IMR-90 (cell line): ENCODE data around the gene S100A6. TPM values are rescaled to one million over a fixed set of nuclear protein-coding genes. Genes with fewer than 3 reads are reported as not detected.

Experiments
- ATAC-seq: fragments of 200-7000 bp; cut with Tn5 transposase; 2 replicates; pipeline ENCODE4 v1.9.1; 2020; ENCODE audit warnings: low read depth, mild to moderate bottlenecking, moderate library complexity
- BruUV-seq: library from RNA; stranded (reverse); fragments of 400-500 nt; replicated peaks from 2 replicates; lab custom pipeline; 2021; lab: Mats Ljungman, UMichigan
- CTCF ChIA-PET: fragments of 300-600 bp; formaldehyde crosslinking; extraction: SDS; loops from one replicate; lab custom pipeline; 2021; ENCODE audit warnings: antibody characterized with exemption; lab: Yijun Ruan, JAX
- POLR2A ChIA-PET: fragments of 300-600 bp; sonication (Branson Sonifier 250); formaldehyde crosslinking; loops from one replicate; lab custom pipeline; 2022; ENCODE audit warnings: antibody characterized with exemption; ENCODE audit not compliant: unreplicated experiment; lab: Charles Lee
- DNase-seq: peaks from one replicate; pipeline ENCODE4 v3.0.0; 2013
- H2AFZ ChIP-seq: replicated peaks from 2 replicates; pipeline ENCODE3; 2013; ENCODE audit warnings: low read length, mild to moderate bottlenecking; ENCODE audit not compliant: poor library complexity
- H2AK5ac ChIP-seq: 2 replicates; pipeline ENCODE4 v1.6.1; 2013; ENCODE audit warnings: low read depth, low read length, inconsistent platforms
- H2AK9ac ChIP-seq: replicated peaks from 2 replicates; pipeline ENCODE3; 2013; ENCODE audit warnings: mild to moderate bottlenecking, low read depth, low read length, moderate library complexity; ENCODE audit not compliant: poor library complexity
- H2BK120ac ChIP-seq: 2 replicates; pipeline ENCODE4 v1.6.1; 2013; ENCODE audit warnings: low read depth, low read length, inconsistent platforms
- H2BK15ac ChIP-seq: 3 replicates; pipeline ENCODE4 v1.6.1; 2013; ENCODE audit warnings: low read depth, low read length, inconsistent platforms
- H2BK20ac ChIP-seq: 2 replicates; pipeline ENCODE4 v1.6.1; 2013; ENCODE audit warnings: low read depth, mild to moderate bottlenecking, inconsistent platforms, low read length, moderate library complexity
- H2BK5ac ChIP-seq: 2 replicates; pipeline ENCODE4 v1.6.1; 2013; ENCODE audit warnings: mild to moderate bottlenecking, low read depth, low read length, inconsistent platforms; ENCODE audit not compliant: poor library complexity, severe bottlenecking
- H3K14ac ChIP-seq: replicated peaks from 2 replicates; pipeline ENCODE4 v1.6.1; 2013; ENCODE audit warnings: low read depth, low read length, inconsistent platforms
- H3K18ac ChIP-seq: 2 replicates; pipeline ENCODE4 v1.6.1; 2013; ENCODE audit warnings: low read depth, low read length, control low read depth
- H3K23ac ChIP-seq: 2 replicates; pipeline ENCODE4 v1.6.1; 2013; ENCODE audit warnings: low read depth, low read length, inconsistent platforms
- H3K27ac ChIP-seq: 2 replicates; pipeline ENCODE4 v1.5.1; 2013; ENCODE audit warnings: mild to moderate bottlenecking, control low read depth, low read length; ENCODE audit not compliant: insufficient read depth
- H3K27me3 ChIP-seq: 2 replicates; pipeline ENCODE4 v1.6.1; 2013; ENCODE audit warnings: low read length; ENCODE audit not compliant: control insufficient read depth, insufficient read depth
- H3K36me3 ChIP-seq: 2 replicates; pipeline ENCODE4 v1.6.1; 2013; ENCODE audit warnings: low read length, mixed read lengths; ENCODE audit not compliant: control insufficient read depth, insufficient read depth
- H3K4ac ChIP-seq: 2 replicates; pipeline ENCODE4 v1.6.1; 2013; ENCODE audit warnings: low read depth, low read length, inconsistent platforms
- H3K4me1 ChIP-seq: 2 replicates; pipeline ENCODE4 v1.6.1; 2013; ENCODE audit warnings: low read length, mixed read lengths; ENCODE audit not compliant: control insufficient read depth, insufficient read depth
- H3K4me2 ChIP-seq: 2 replicates; pipeline ENCODE4 v1.6.1; 2013; ENCODE audit warnings: low read depth, mild to moderate bottlenecking, control low read depth, low read length, moderate library complexity
- H3K4me3 ChIP-seq: 2 replicates; pipeline ENCODE4 v1.5.1; 2013; ENCODE audit warnings: low read depth, mild to moderate bottlenecking, control low read depth, low read length, moderate library complexity; ENCODE audit not compliant: insufficient read depth
- H3K56ac ChIP-seq: 2 replicates; pipeline ENCODE4 v1.6.1; 2013; ENCODE audit warnings: low read length, inconsistent platforms; ENCODE audit not compliant: insufficient read depth; ENCODE audit errors: extremely low read depth
- H3K79me1 ChIP-seq, 2 experiments: 2 replicates each; pipeline ENCODE4 v1.6.1; 2013; ENCODE audit warnings: low read length in 2 of 2, inconsistent platforms in 1 of 2, low read depth in 1 of 2
- H3K9ac ChIP-seq: 2 replicates; pipeline ENCODE4 v1.6.1; 2013; ENCODE audit warnings: low read depth, low read length, control low read depth
- H3K9me1 ChIP-seq: 2 replicates; pipeline ENCODE4 v1.6.1; 2013; ENCODE audit warnings: low read length, inconsistent platforms; ENCODE audit not compliant: insufficient read depth
- H3K9me3 ChIP-seq: 2 replicates; pipeline ENCODE4 v1.6.1; 2013; ENCODE audit warnings: low read length; ENCODE audit not compliant: control insufficient read depth, insufficient read depth
- H4K20me1 ChIP-seq: 2 replicates; pipeline ENCODE4 v1.6.1; 2013; ENCODE audit warnings: low read length, inconsistent platforms; ENCODE audit not compliant: insufficient read depth
- H4K5ac ChIP-seq: 2 replicates; pipeline ENCODE4 v1.6.1; 2013; ENCODE audit warnings: mild to moderate bottlenecking, low read depth, low read length, control low read depth
- H4K8ac ChIP-seq, 2 experiments: 2 replicates each; pipeline ENCODE4 v1.6.1; 2013; ENCODE audit warnings: low read depth in 2 of 2, low read length in 2 of 2, control low read depth in 1 of 2, inconsistent platforms in 1 of 2
- H4K91ac ChIP-seq: 2 replicates; pipeline ENCODE4 v1.6.1; 2013; ENCODE audit warnings: low read depth, low read length, inconsistent platforms; ENCODE audit not compliant: insufficient read depth
- BHLHE40 ChIP-seq: fragments of 150-350 bp; IDR thresholded peaks from 2 replicates; pipeline ENCODE4 v1.6.1; 2016; ENCODE audit warnings: mild to moderate bottlenecking, low read depth, low read length
- CEBPB ChIP-seq: IDR thresholded peaks from 2 replicates; pipeline ENCODE4 v1.6.1; 2012; ENCODE audit warnings: low read depth, low read length, improper control_type of control experiment
- MAFK ChIP-seq: IDR thresholded peaks from 2 replicates; pipeline ENCODE4 v1.6.1; 2012; ENCODE audit warnings: low read depth, low read length, improper control_type of control experiment
- NFE2L2 ChIP-seq: fragments of 150-350 bp; IDR thresholded peaks from 2 replicates; pipeline ENCODE4 v1.6.1; 2016; ENCODE audit warnings: low read depth, mild to moderate bottlenecking, low read length
- POLR2A ChIP-seq: IDR thresholded peaks from 2 replicates; pipeline ENCODE4 v1.6.1; 2012; ENCODE audit warnings: mild to moderate bottlenecking, low read depth, low read length
- RAD21 ChIP-seq: IDR thresholded peaks from 2 replicates; pipeline ENCODE4 v1.6.1; 2012; ENCODE audit warnings: low read length, improper control_type of control experiment
- RCOR1 ChIP-seq: IDR thresholded peaks from 2 replicates; pipeline ENCODE4 v1.6.1; 2012; ENCODE audit warnings: mild to moderate bottlenecking, low read length, improper control_type of control experiment; ENCODE audit not compliant: insufficient replicate concordance
- RFX5 ChIP-seq: IDR thresholded peaks from 2 replicates; pipeline ENCODE4 v1.8.0; 2012; ENCODE audit warnings: low read depth, mild to moderate bottlenecking, low read length, moderate library complexity
- WGBS, 2 experiments: methylation state at CpG; one replicate each; pipeline versions ENCODE4 v1.1.5 to v1.1.7; 2013; ENCODE audit warnings: missing lambda C conversion rate in 2 of 2; ENCODE audit not compliant: insufficient read length in 1 of 2; ENCODE audit errors: extremely low coverage in 2 of 2; 5-methylcytosine and 5-hydroxymethylcytosine counted together
- dilution Hi-C: fragments of 300-500 bp; cut with HindIII; formaldehyde crosslinking; loops from one replicate; pipeline ENCODE4 v1.14.3; 2018; ENCODE audit warnings: low sequenced_read_pairs; ENCODE audit not compliant: unreplicated experiment
- in situ Hi-C: fragments of 300-500 bp; cut with MboI; formaldehyde crosslinking; loops from 3 replicates; pipeline ENCODE4 v1.14.3; 2019; ENCODE audit warnings: low sequenced_read_pairs, inconsistent platforms, mixed read lengths
- intact Hi-C: fragments of 100-400 bp; cut with micrococcal nuclease; formaldehyde crosslinking; loops from 2 replicates; pipeline ENCODE4 v1.10.0; 2022
- polyA plus RNA-seq, 3 experiments: library from polyadenylated mRNA; depleted of rRNA; stranded (reverse); fragments of >200 nt; gene quantifications; 2 replicates each; pipeline ENCODE4 v1.2.3, GENCODE V29; 2012; ENCODE audit warnings: low replicate concordance in 1 of 3
- total RNA-seq: library from RNA; depleted of rRNA; stranded (reverse); fragments of >200 nt; gene quantifications from 2 replicates; pipeline ENCODE4 v1.2.3, GENCODE V29; 2012
- TF ChIP-seq, protein P1 (sequence below): conservative IDR thresholded peaks from 2 replicates; pipeline ENCODE4 v1.5.1; 2012; ENCODE audit warnings: mild to moderate bottlenecking, low read depth, low read length, improper control_type of control experiment
- TF ChIP-seq, protein P2 (sequence below): fragments of 150-350 bp; IDR thresholded peaks from 2 replicates; pipeline ENCODE4 v1.6.1; 2016; ENCODE audit warnings: low read depth, mild to moderate bottlenecking, low read length, moderate library complexity, borderline replicate concordance
- TF ChIP-seq, protein P3 (sequence below): fragments of 150-350 bp; IDR thresholded peaks from 2 replicates; pipeline ENCODE4 v1.6.1; 2017; ENCODE audit warnings: mild to moderate bottlenecking, antibody characterized with exemption, low read length, low read depth

S100A6 gene
- total and polyA plus RNA-seq, 2 of the 4 experiments (the other 2 are of a cell fraction), result 373 to 1,755 TPM

DNA sequence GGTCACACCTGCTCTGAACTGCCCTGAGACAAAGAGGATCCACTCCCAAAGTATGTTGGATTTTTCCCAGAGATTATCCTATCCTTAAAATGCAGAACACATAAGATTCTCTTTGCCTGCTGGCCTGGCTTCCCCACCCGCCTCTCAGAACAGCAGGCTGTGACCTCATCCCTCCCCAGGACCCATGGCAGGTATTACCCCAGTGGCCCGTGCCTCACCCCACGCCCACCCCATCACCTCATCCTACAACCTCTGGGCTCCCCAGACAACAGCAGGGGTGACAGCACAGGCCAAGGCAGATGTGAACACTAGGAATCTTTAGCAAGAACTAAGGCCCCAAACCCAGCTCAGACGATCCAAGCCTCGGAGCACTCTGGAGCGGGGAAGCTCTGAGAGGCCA, 40.3 kb downstream of the S100A6 start:
- H3K9me1 ChIP-seq, result peaks cover 5% of the 10 kb centered on the region; the same call in 1 of the 2 replicates
- H2BK15ac ChIP-seq, result no peak overlapping the region
- H3K9me3 ChIP-seq, result no peaks in the 10 kb centered on the region
- no peak overlapping the region for H3K4me3 ChIP-seq
- no peak overlapping the region for H3K56ac ChIP-seq
- intact Hi-C loops (loop anchor here (1.0 kb wide), 2 partner anchors 95 to 143 kb away; no protein-coding TSS in a partner anchor), dilution Hi-C loops (no loop called here), in situ Hi-C loops (no loop called here)
- DNase-seq, result no peak
- H3K27me3 ChIP-seq, result peaks cover 16% of the 10 kb centered on the region
- no peak overlapping the region for H4K8ac ChIP-seq
- H3K4ac ChIP-seq, result no peak overlapping the region
- H3K4me2 ChIP-seq, result no peak overlapping the region
- no peak overlapping the region for H2BK5ac ChIP-seq
- H3K79me1 ChIP-seq, result no peaks in the 10 kb centered on the region
- H2AFZ ChIP-seq, result no peak overlapping the region
- no peak overlapping the region for H3K23ac ChIP-seq
- no peak overlapping the region for H3K27ac ChIP-seq
- H2BK120ac ChIP-seq, result no peak overlapping the region
- no peak overlapping the region for H4K91ac ChIP-seq
- TF ChIP-seq NFE2L2 (no peak), RAD21 (no peak), MAFK (no peak), POLR2A (no peak), BHLHE40 (no peak), RCOR1 (no peak), CEBPB (no peak), RFX5 (no peak)
- TF ChIP-seq, protein P1, sequence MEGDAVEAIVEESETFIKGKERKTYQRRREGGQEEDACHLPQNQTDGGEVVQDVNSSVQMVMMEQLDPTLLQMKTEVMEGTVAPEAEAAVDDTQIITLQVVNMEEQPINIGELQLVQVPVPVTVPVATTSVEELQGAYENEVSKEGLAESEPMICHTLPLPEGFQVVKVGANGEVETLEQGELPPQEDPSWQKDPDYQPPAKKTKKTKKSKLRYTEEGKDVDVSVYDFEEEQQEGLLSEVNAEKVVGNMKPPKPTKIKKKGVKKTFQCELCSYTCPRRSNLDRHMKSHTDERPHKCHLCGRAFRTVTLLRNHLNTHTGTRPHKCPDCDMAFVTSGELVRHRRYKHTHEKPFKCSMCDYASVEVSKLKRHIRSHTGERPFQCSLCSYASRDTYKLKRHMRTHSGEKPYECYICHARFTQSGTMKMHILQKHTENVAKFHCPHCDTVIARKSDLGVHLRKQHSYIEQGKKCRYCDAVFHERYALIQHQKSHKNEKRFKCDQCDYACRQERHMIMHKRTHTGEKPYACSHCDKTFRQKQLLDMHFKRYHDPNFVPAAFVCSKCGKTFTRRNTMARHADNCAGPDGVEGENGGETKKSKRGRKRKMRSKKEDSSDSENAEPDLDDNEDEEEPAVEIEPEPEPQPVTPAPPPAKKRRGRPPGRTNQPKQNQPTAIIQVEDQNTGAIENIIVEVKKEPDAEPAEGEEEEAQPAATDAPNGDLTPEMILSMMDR, result no peak
- TF ChIP-seq, protein P2, sequence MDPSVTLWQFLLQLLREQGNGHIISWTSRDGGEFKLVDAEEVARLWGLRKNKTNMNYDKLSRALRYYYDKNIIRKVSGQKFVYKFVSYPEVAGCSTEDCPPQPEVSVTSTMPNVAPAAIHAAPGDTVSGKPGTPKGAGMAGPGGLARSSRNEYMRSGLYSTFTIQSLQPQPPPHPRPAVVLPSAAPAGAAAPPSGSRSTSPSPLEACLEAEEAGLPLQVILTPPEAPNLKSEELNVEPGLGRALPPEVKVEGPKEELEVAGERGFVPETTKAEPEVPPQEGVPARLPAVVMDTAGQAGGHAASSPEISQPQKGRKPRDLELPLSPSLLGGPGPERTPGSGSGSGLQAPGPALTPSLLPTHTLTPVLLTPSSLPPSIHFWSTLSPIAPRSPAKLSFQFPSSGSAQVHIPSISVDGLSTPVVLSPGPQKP, result no peak
- TF ChIP-seq, protein P3, sequence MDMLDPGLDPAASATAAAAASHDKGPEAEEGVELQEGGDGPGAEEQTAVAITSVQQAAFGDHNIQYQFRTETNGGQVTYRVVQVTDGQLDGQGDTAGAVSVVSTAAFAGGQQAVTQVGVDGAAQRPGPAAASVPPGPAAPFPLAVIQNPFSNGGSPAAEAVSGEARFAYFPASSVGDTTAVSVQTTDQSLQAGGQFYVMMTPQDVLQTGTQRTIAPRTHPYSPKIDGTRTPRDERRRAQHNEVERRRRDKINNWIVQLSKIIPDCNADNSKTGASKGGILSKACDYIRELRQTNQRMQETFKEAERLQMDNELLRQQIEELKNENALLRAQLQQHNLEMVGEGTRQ, result no peak
- no peak overlapping the region for H4K5ac ChIP-seq
- peaks cover under 1% of the 10 kb centered on the region for H4K20me1 ChIP-seq
- ChIA-PET POLR2A (no interaction called here), CTCF (interaction anchor here (0.6 to 3.4 kb wide), 12 partner anchors 10 to 150 kb away, joined by 3 to 41 read pairs (median 5); partner anchors contain the start of gene S100A9)
- no peak overlapping the region for H3K14ac ChIP-seq
- H3K4me1 ChIP-seq, result peaks cover 5% of the 10 kb centered on the region; the same call in 1 of the 2 replicates
- H2AK5ac ChIP-seq, result no peak overlapping the region
- H3K9ac ChIP-seq, result no peak overlapping the region
- no peak overlapping the region for H2AK9ac ChIP-seq
- H3K18ac ChIP-seq, result no peak overlapping the region
- WGBS, 2 experiments, result 29% methylated on average over 4 of the region's 6 CpGs; no CpG with 5 or more reads in 1 of the 2 experiments
- ATAC-seq, result no peak
- no peak overlapping the region for H2BK20ac ChIP-seq
- H3K36me3 ChIP-seq, result no peaks in the 10 kb centered on the region
- no TSS peak for BruUV-seq
